HEK293 (cell line): ENCODE data around the gene SLC6A9.

Experiments
- BCL11B ChIP-seq: fragments of 450-650 bp; formaldehyde crosslinking; IDR thresholded peaks from 2 replicates; pipeline ENCODE4 v1.5.1; 2016; ENCODE audit warnings: low read depth, missing biosample characterization, missing genetic modification characterization
- CTCF ChIP-seq: fragments of 450-650 bp; formaldehyde crosslinking; IDR thresholded peaks from 2 replicates; pipeline ENCODE4 v1.5.1; 2016; ENCODE audit warnings: missing biosample characterization, missing genetic modification characterization
- HIC1 ChIP-seq: fragments of 450-650 bp; formaldehyde crosslinking; IDR thresholded peaks from 2 replicates; pipeline ENCODE4 v1.5.1; 2016; ENCODE audit warnings: missing biosample characterization, missing genetic modification characterization
- KLF8 ChIP-seq: fragments of 450-650 bp; formaldehyde crosslinking; IDR thresholded peaks from 2 replicates; pipeline ENCODE4 v1.5.1; 2016; ENCODE audit warnings: missing biosample characterization, missing genetic modification characterization
- MZF1 ChIP-seq: fragments of 450-650 bp; formaldehyde crosslinking; IDR thresholded peaks from 2 replicates; pipeline ENCODE4 v1.5.1; 2017; ENCODE audit warnings: missing biosample characterization, missing genetic modification characterization, borderline replicate concordance
- OSR2 ChIP-seq: fragments of 450-650 bp; formaldehyde crosslinking; IDR thresholded peaks from 2 replicates; pipeline ENCODE4 v1.5.1; 2016; ENCODE audit warnings: missing biosample characterization, missing genetic modification characterization
- SCRT1 ChIP-seq: fragments of 450-650 bp; formaldehyde crosslinking; IDR thresholded peaks from 2 replicates; pipeline ENCODE4 v1.5.1; 2016; ENCODE audit warnings: missing biosample characterization, missing genetic modification characterization, borderline replicate concordance
- SP7 ChIP-seq: fragments of 450-650 bp; formaldehyde crosslinking; IDR thresholded peaks from 2 replicates; pipeline ENCODE4 v1.5.1; 2016; ENCODE audit warnings: missing biosample characterization, missing genetic modification characterization
- ZBTB20 ChIP-seq: fragments of 450-650 bp; formaldehyde crosslinking; IDR thresholded peaks from 2 replicates; pipeline ENCODE4 v1.5.1; 2016; ENCODE audit warnings: missing biosample characterization, missing genetic modification characterization
- ZBTB48 ChIP-seq: fragments of 450-650 bp; formaldehyde crosslinking; IDR thresholded peaks from 2 replicates; pipeline ENCODE4 v1.5.1; 2016; ENCODE audit warnings: missing biosample characterization, missing genetic modification characterization
- ZNF132 ChIP-seq: fragments of 450-650 bp; formaldehyde crosslinking; IDR thresholded peaks from 2 replicates; pipeline ENCODE4 v1.5.1; 2017; ENCODE audit warnings: missing biosample characterization, missing genetic modification characterization, borderline replicate concordance
- ZNF140 ChIP-seq: fragments of 450-650 bp; formaldehyde crosslinking; IDR thresholded peaks from 2 replicates; pipeline ENCODE4 v1.5.1; 2016; ENCODE audit warnings: missing biosample characterization, missing genetic modification characterization
- ZNF157 ChIP-seq: fragments of 450-650 bp; formaldehyde crosslinking; IDR thresholded peaks from 2 replicates; pipeline ENCODE4 v1.5.1; 2016; ENCODE audit warnings: missing biosample characterization, missing genetic modification characterization
- ZNF214 ChIP-seq: fragments of 450-650 bp; formaldehyde crosslinking; IDR thresholded peaks from 2 replicates; pipeline ENCODE4 v1.5.1; 2017; ENCODE audit warnings: missing biosample characterization, mild to moderate bottlenecking, missing genetic modification characterization, borderline replicate concordance
- ZNF223 ChIP-seq: fragments of 450-650 bp; formaldehyde crosslinking; IDR thresholded peaks from 2 replicates; pipeline ENCODE4 v1.5.1; 2016; ENCODE audit warnings: missing biosample characterization, missing genetic modification characterization
- ZNF302 ChIP-seq: fragments of 450-650 bp; formaldehyde crosslinking; IDR thresholded peaks from 2 replicates; pipeline ENCODE4 v1.5.1; 2016; ENCODE audit warnings: missing biosample characterization, missing genetic modification characterization, low read depth
- ZNF391 ChIP-seq: fragments of 450-650 bp; formaldehyde crosslinking; IDR thresholded peaks from 2 replicates; pipeline ENCODE4 v1.5.1; 2016; ENCODE audit warnings: low read depth, missing biosample characterization, missing genetic modification characterization, borderline replicate concordance
- ZNF404 ChIP-seq: fragments of 450-650 bp; formaldehyde crosslinking; IDR thresholded peaks from 2 replicates; pipeline ENCODE4 v1.5.1; 2017; ENCODE audit warnings: missing biosample characterization, missing genetic modification characterization
- ZNF426 ChIP-seq: fragments of 450-650 bp; formaldehyde crosslinking; IDR thresholded peaks from 2 replicates; pipeline ENCODE4 v1.5.1; 2017; ENCODE audit warnings: missing biosample characterization, missing genetic modification characterization, mild to moderate bottlenecking, inconsistent platforms, moderate library complexity
- ZNF514 ChIP-seq: fragments of 450-650 bp; formaldehyde crosslinking; IDR thresholded peaks from 2 replicates; pipeline ENCODE4 v1.5.1; 2016; ENCODE audit warnings: missing biosample characterization, missing genetic modification characterization
- ZNF529 ChIP-seq: fragments of 450-650 bp; formaldehyde crosslinking; IDR thresholded peaks from 2 replicates; pipeline ENCODE4 v1.5.1; 2017; ENCODE audit warnings: missing genetic modification characterization, missing biosample characterization; ENCODE audit not compliant: insufficient replicate concordance
- ZNF560 ChIP-seq: fragments of 450-650 bp; formaldehyde crosslinking; IDR thresholded peaks from 2 replicates; pipeline ENCODE4 v1.5.1; 2017; ENCODE audit warnings: missing biosample characterization, missing genetic modification characterization, borderline replicate concordance
- ZNF571 ChIP-seq: fragments of 450-650 bp; formaldehyde crosslinking; IDR thresholded peaks from 2 replicates; pipeline ENCODE4 v1.5.0; 2017; ENCODE audit warnings: missing biosample characterization, missing genetic modification characterization
- ZNF629 ChIP-seq: fragments of 450-650 bp; formaldehyde crosslinking; IDR thresholded peaks from 2 replicates; pipeline ENCODE4 v1.5.1; 2017; ENCODE audit warnings: missing biosample characterization, missing genetic modification characterization
- ZNF664 ChIP-seq: fragments of 450-650 bp; formaldehyde crosslinking; IDR thresholded peaks from 2 replicates; pipeline ENCODE4 v1.5.1; 2016; ENCODE audit warnings: missing biosample characterization, missing genetic modification characterization
- ZNF701 ChIP-seq: fragments of 450-650 bp; formaldehyde crosslinking; IDR thresholded peaks from 2 replicates; pipeline ENCODE4 v1.5.1; 2016; ENCODE audit warnings: missing biosample characterization, missing genetic modification characterization
- ZNF707 ChIP-seq: fragments of 450-650 bp; formaldehyde crosslinking; IDR thresholded peaks from 2 replicates; pipeline ENCODE4 v1.5.1; 2016; ENCODE audit warnings: missing biosample characterization, missing genetic modification characterization
- ZNF776 ChIP-seq: fragments of 450-650 bp; formaldehyde crosslinking; IDR thresholded peaks from 2 replicates; pipeline ENCODE4 v1.5.0; 2017; ENCODE audit warnings: missing biosample characterization, missing genetic modification characterization, borderline replicate concordance
- ZNF837 ChIP-seq: fragments of 450-650 bp; formaldehyde crosslinking; IDR thresholded peaks from 2 replicates; pipeline ENCODE4 v1.5.1; 2016; ENCODE audit warnings: missing biosample characterization, missing genetic modification characterization
- ZNF843 ChIP-seq: fragments of 450-650 bp; formaldehyde crosslinking; IDR thresholded peaks from 2 replicates; pipeline ENCODE4 v1.5.1; 2016; ENCODE audit warnings: missing biosample characterization, missing genetic modification characterization
- ZSCAN30 ChIP-seq: fragments of 450-650 bp; IDR thresholded peaks from 2 replicates; pipeline ENCODE4 v1.5.1; 2018; ENCODE audit warnings: missing biosample characterization, mild to moderate bottlenecking, missing genetic modification characterization, moderate library complexity
- TF ChIP-seq, protein P1 (sequence below): fragments of 450-650 bp; IDR thresholded peaks from 2 replicates; pipeline ENCODE4 v1.5.1; 2018; ENCODE audit warnings: missing biosample characterization, missing genetic modification characterization
- TF ChIP-seq, protein P2 (sequence below): fragments of 450-650 bp; formaldehyde crosslinking; IDR thresholded peaks from 2 replicates; pipeline ENCODE4 v1.5.1; 2016; ENCODE audit warnings: missing biosample characterization, missing genetic modification characterization

The SLC6A9 gene

DNA sequence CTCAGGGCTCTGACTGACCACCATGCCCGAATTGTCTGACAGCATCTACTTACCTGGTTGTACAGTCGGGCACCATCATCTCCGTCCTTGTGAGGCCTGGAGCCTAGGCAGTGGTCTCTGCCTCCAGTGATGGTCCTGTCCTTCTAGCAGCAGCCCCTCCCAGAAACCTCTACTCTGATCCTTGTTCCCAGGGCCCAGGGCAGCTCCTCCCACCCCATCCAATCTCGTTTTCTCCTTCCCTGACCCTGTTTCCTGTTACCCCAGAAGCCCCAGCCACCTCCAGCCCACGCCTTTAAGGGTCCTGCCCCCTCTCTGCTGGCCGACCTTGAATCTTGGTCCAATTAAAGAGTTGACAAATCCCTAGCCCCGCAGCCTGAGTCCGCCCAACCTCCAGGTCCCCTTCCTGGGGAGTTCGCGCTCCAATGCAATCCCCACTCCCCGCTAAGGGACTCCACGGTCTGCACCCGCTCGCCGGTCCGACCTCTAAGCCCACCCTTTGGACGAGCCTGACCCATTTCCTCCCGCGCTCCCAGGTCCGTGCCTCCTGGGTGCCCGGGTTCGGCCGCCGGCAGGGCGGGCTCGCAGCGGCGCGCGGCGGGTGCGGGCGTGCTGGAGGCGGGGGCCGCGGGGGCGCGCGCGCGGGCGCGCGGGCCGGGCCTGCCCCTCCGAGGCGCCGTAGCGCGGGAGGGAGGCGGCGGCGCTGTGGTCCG is 52.6 kb downstream of the SLC6A9 start, which contains the start of gene B4GALT2 (continued):
- peak; percentile 82; the same call in 1 of the 2 replicates for TF ChIP-seq MZF1 (tag by site-specific recombination)
- TF ChIP-seq ZNF664 = no peak
- TF ChIP-seq ZNF776 (tag by site-specific recombination) = no peak
- no peak for TF ChIP-seq ZNF426 (tag by site-specific recombination)
- no peak for TF ChIP-seq ZNF843 (tag by site-specific recombination)
- no peak for TF ChIP-seq ZNF214 (tag by site-specific recombination)
- TF ChIP-seq ZBTB48 = peak; percentile 62; the same call in 1 of the 2 replicates
- TF ChIP-seq, protein P1, sequence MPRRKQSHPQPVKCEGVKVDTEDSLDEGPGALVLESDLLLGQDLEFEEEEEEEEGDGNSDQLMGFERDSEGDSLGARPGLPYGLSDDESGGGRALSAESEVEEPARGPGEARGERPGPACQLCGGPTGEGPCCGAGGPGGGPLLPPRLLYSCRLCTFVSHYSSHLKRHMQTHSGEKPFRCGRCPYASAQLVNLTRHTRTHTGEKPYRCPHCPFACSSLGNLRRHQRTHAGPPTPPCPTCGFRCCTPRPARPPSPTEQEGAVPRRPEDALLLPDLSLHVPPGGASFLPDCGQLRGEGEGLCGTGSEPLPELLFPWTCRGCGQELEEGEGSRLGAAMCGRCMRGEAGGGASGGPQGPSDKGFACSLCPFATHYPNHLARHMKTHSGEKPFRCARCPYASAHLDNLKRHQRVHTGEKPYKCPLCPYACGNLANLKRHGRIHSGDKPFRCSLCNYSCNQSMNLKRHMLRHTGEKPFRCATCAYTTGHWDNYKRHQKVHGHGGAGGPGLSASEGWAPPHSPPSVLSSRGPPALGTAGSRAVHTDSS (tag by site-specific recombination) = no peak
- no peak for TF ChIP-seq SP7 (tag by site-specific recombination)
- peak; percentile 100 for TF ChIP-seq ZBTB20 (tag by site-specific recombination)
- TF ChIP-seq ZNF157 (tag by site-specific recombination) = no peak
- no peak for TF ChIP-seq ZNF391 (tag by site-specific recombination)
- TF ChIP-seq ZNF223 (tag by site-specific recombination) = no peak
- no peak for TF ChIP-seq SCRT1 (tag by site-specific recombination)
- TF ChIP-seq ZNF140 (tag by site-specific recombination) = no peak
- no peak for TF ChIP-seq ZNF629 (tag by site-specific recombination)
- TF ChIP-seq ZSCAN30 (tag by site-specific recombination) = no peak
- TF ChIP-seq ZNF701 (tag by site-specific recombination) = no peak
- no peak for TF ChIP-seq ZNF837 (tag by site-specific recombination)
- TF ChIP-seq OSR2 = no peak
- TF ChIP-seq ZNF560 (tag by site-specific recombination) = no peak
- TF ChIP-seq ZNF514 (tag by site-specific recombination) = no peak
- TF ChIP-seq ZNF132 (tag by site-specific recombination) = no peak
- no peak for TF ChIP-seq ZNF707 (tag by site-specific recombination)
- no peak for TF ChIP-seq ZNF404 (tag by site-specific recombination)
- TF ChIP-seq BCL11B (tag by site-specific recombination) = no peak
- no peak for TF ChIP-seq CTCF (tag by site-specific recombination)
- TF ChIP-seq ZNF529 (tag by site-specific recombination) = no peak
- no peak for TF ChIP-seq ZNF571 (tag by site-specific recombination)
- TF ChIP-seq, protein P2, sequence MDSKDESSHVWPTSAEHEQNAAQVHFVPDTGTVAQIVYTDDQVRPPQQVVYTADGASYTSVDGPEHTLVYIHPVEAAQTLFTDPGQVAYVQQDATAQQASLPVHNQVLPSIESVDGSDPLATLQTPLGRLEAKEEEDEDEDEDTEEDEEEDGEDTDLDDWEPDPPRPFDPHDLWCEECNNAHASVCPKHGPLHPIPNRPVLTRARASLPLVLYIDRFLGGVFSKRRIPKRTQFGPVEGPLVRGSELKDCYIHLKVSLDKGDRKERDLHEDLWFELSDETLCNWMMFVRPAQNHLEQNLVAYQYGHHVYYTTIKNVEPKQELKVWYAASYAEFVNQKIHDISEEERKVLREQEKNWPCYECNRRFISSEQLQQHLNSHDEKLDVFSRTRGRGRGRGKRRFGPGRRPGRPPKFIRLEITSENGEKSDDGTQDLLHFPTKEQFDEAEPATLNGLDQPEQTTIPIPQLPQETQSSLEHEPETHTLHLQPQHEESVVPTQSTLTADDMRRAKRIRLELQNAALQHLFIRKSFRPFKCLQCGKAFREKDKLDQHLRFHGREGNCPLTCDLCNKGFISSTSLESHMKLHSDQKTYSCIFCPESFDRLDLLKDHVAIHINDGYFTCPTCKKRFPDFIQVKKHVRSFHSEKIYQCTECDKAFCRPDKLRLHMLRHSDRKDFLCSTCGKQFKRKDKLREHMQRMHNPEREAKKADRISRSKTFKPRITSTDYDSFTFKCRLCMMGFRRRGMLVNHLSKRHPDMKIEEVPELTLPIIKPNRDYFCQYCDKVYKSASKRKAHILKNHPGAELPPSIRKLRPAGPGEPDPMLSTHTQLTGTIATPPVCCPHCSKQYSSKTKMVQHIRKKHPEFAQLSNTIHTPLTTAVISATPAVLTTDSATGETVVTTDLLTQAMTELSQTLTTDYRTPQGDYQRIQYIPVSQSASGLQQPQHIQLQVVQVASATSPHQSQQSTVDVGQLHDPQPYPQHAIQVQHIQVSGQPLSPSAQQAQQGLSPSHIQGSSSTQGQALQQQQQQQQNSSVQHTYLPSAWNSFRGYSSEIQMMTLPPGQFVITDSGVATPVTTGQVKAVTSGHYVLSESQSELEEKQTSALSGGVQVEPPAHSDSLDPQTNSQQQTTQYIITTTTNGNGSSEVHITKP = 0 out of 2 replicates have a peak, but pooled peaks have one; percentile 46
- TF ChIP-seq HIC1 (tag by site-specific recombination) = no peak
- TF ChIP-seq ZNF302 (tag by site-specific recombination) = no peak
- TF ChIP-seq KLF8 (tag by site-specific recombination) = peak; percentile 34; the same call in 1 of the 2 replicates
